KMS-11 (cell line): ENCODE results near the gene ZNF423.

Experiments used
- H2AFZ ChIP-seq: fragments of 200-600 bp; sonication (generic); 2 replicates; pipeline ENCODE4 v1.6.1; 2016; ENCODE audit warnings: antibody characterized with exemption, mixed run types, low read depth
- H3K27ac ChIP-seq: fragments of 200-600 bp; sonication (generic); 2 replicates; pipeline ENCODE4 v1.6.1; 2016; ENCODE audit warnings: mild to moderate bottlenecking, mixed run types
- H3K27me3 ChIP-seq: fragments of 200-600 bp; sonication (generic); 2 replicates; pipeline ENCODE4 v1.6.1; 2017; ENCODE audit warnings: mild to moderate bottlenecking, low read depth, mixed run types, moderate library complexity; ENCODE audit not compliant: insufficient read depth
- H3K36me3 ChIP-seq: fragments of 200-600 bp; sonication (generic); 2 replicates; pipeline ENCODE4 v1.6.1; 2017; ENCODE audit warnings: mild to moderate bottlenecking, mixed run types; ENCODE audit not compliant: insufficient read depth
- H3K4me1 ChIP-seq: fragments of 200-600 bp; sonication (generic); 2 replicates; pipeline ENCODE4 v1.6.1; 2016; ENCODE audit warnings: mild to moderate bottlenecking, low read depth, mixed run types; ENCODE audit not compliant: poor library complexity, severe bottlenecking
- H3K4me2 ChIP-seq: fragments of 200-600 bp; sonication (generic); 2 replicates; pipeline ENCODE4 v1.7.0; 2016; ENCODE audit warnings: mild to moderate bottlenecking, mixed run types
- H3K4me3 ChIP-seq: fragments of 200-600 bp; sonication (generic); IDR thresholded peaks from 2 replicates; pipeline ENCODE4 v1.6.1; 2017; ENCODE audit warnings: low read depth, low read length, mixed read lengths; ENCODE audit not compliant: insufficient read depth
- H3K79me2 ChIP-seq: fragments of 200-600 bp; sonication (generic); 2 replicates; pipeline ENCODE4 v1.6.1; 2016; ENCODE audit warnings: low read depth, mixed run types; ENCODE audit not compliant: insufficient read depth
- H3K9ac ChIP-seq: fragments of 200-600 bp; sonication (generic); 2 replicates; pipeline ENCODE4 v1.6.1; 2016; ENCODE audit warnings: mild to moderate bottlenecking, mixed run types
- H4K20me1 ChIP-seq: fragments of 200-600 bp; sonication (generic); 2 replicates; pipeline ENCODE4 v1.6.1; 2016; ENCODE audit warnings: mild to moderate bottlenecking, mixed run types; ENCODE audit not compliant: insufficient read depth
- CTCF ChIP-seq: fragments of 200-600 bp; sonication (generic); conservative IDR thresholded peaks from 2 replicates; pipeline ENCODE4 v1.6.1; 2017; ENCODE audit warnings: low read depth, mild to moderate bottlenecking, antibody characterized with exemption, low read length, moderate library complexity, mixed read lengths

ZNF423 gene

GRCh38 chr16:49586466-49587450 is 269.2 kb downstream of the ZNF423 start:
- no peak for TF ChIP-seq CTCF

GRCh38 chr16:49585143-49585832 is 270.6 kb downstream of the ZNF423 start:
- H2AFZ ChIP-seq: no peak overlapping the region
- no peak overlapping the region for H3K9ac ChIP-seq
- H3K79me2 ChIP-seq: no peaks in the 10 kb centered on the region
- H3K27ac ChIP-seq: no peak overlapping the region
- H3K4me1 ChIP-seq: no peaks in the 10 kb centered on the region
- no peak overlapping the region for H3K4me3 ChIP-seq
- H3K27me3 ChIP-seq: no peaks in the 10 kb centered on the region
- no peak overlapping the region for H3K4me2 ChIP-seq
- no peak for TF ChIP-seq CTCF
- no peaks in the 10 kb centered on the region for H4K20me1 ChIP-seq
- H3K36me3 ChIP-seq: no peaks in the 10 kb centered on the region

More at GRCh38 chr16:49586466-49587450, 269.2 kb downstream of the ZNF423 start:
- Histone ChIP-seq H3K36me3 (no peaks in the 10 kb centered on the region), H3K4me3 (no peak overlapping the region), H3K27ac (no peak overlapping the region), H3K27me3 (no peaks in the 10 kb centered on the region), H4K20me1 (no peaks in the 10 kb centered on the region), H3K4me1 (no peaks in the 10 kb centered on the region), H3K4me2 (no peak overlapping the region), H3K9ac (no peak overlapping the region), H2AFZ (no peak overlapping the region), H3K79me2 (no peaks in the 10 kb centered on the region)

GRCh38 chr16:49583911-49584310 is 272.0 kb downstream of the ZNF423 start:
- Histone ChIP-seq H3K4me1 (no peaks in the 10 kb centered on the region), H3K36me3 (no peaks in the 10 kb centered on the region), H3K27ac (no peak overlapping the region), H3K27me3 (no peaks in the 10 kb centered on the region), H3K9ac (no peak overlapping the region), H2AFZ (no peak overlapping the region), H3K79me2 (no peaks in the 10 kb centered on the region), H4K20me1 (no peaks in the 10 kb centered on the region), H3K4me3 (no peak overlapping the region), H3K4me2 (no peak overlapping the region)
- TF ChIP-seq CTCF: no peak

GRCh38 chr16:49581630-49582298 is 274.1 kb downstream of the ZNF423 start:
- Histone ChIP-seq H3K27me3 (no peaks in the 10 kb centered on the region), H3K36me3 (no peaks in the 10 kb centered on the region), H2AFZ (no peak overlapping the region), H3K79me2 (no peaks in the 10 kb centered on the region), H3K9ac (no peak overlapping the region), H3K4me1 (no peaks in the 10 kb centered on the region), H3K27ac (no peak overlapping the region), H3K4me2 (no peak overlapping the region), H4K20me1 (no peaks in the 10 kb centered on the region), H3K4me3 (no peak overlapping the region)
- no peak for TF ChIP-seq CTCF
